Measurements from ENCODE around the gene MATN1.

The MATN1 gene

GRCh38 chr1:30731109-30731805 lies 7.9 kb upstream of the MATN1 start:
- TF ChIP-seq ZNF70 (CRISPR knock-in tag; IDR thresholded peaks at IDR 0.05) (no peak), TOX (CRISPR knock-in tag; IDR thresholded peaks at IDR 0.05; ENCODE audit: borderline replicate concordance) (no peak)
- ATAC-seq: no peak

- ATAC-seq: no peak
- TF ChIP-seq GLIS3 (CRISPR knock-in tag; IDR thresholded peaks at IDR 0.05): no peak
- TF ChIP-seq RARB (CRISPR knock-in tag; IDR thresholded peaks at IDR 0.05): no peak
- TF ChIP-seq SNAI2 (CRISPR knock-in tag; IDR thresholded peaks at IDR 0.05): no peak
- no peak for TF ChIP-seq CSRNP3 (CRISPR knock-in tag; IDR thresholded peaks at IDR 0.05)
- TF ChIP-seq ISL1 (CRISPR knock-in tag; IDR thresholded peaks at IDR 0.05): no peak
- TF ChIP-seq CREB5 (CRISPR knock-in tag; IDR thresholded peaks at IDR 0.05; ENCODE audit: low read depth): no peak
- TF ChIP-seq ZC3H10 (CRISPR knock-in tag; IDR thresholded peaks at IDR 0.05): no peak
- no peak for TF ChIP-seq TCF4 (CRISPR knock-in tag; IDR thresholded peaks at IDR 0.05; ENCODE audit: borderline replicate concordance)
- TF ChIP-seq ESRRG (CRISPR knock-in tag; IDR thresholded peaks at IDR 0.05): no peak
- TF ChIP-seq CSDC2 (CRISPR knock-in tag; IDR thresholded peaks at IDR 0.05): no peak
- TF ChIP-seq OSR1 (CRISPR knock-in tag; IDR thresholded peaks at IDR 0.05): no peak
- no peak for TF ChIP-seq ZFP3 (CRISPR knock-in tag; IDR thresholded peaks at IDR 0.05)
- TF ChIP-seq ZNF565 (CRISPR knock-in tag; conservative IDR thresholded peaks at IDR 0.05; ENCODE audit: low read depth): no peak
- TF ChIP-seq TOX (CRISPR knock-in tag; IDR thresholded peaks at IDR 0.05; ENCODE audit: borderline replicate concordance): no peak
- TF ChIP-seq BACH2 (CRISPR knock-in tag; IDR thresholded peaks at IDR 0.05; ENCODE audit: borderline replicate concordance): no peak
- no peak for TF ChIP-seq ZNF70 (CRISPR knock-in tag; IDR thresholded peaks at IDR 0.05)
- no peak for TF ChIP-seq ZNF8 (CRISPR knock-in tag; IDR thresholded peaks at IDR 0.05)
- TF ChIP-seq ARNTL (CRISPR knock-in tag; IDR thresholded peaks at IDR 0.05; ENCODE audit: borderline replicate concordance, low read depth): no peak
Observed at GRCh38 chr1:30730346-30731108, 7.1 kb upstream of the MATN1 start.

- no peak for TF ChIP-seq RARB (CRISPR knock-in tag; IDR thresholded peaks at IDR 0.05)
- TF ChIP-seq CSRNP3 (CRISPR knock-in tag; IDR thresholded peaks at IDR 0.05): no peak
- no peak for TF ChIP-seq CSDC2 (CRISPR knock-in tag; IDR thresholded peaks at IDR 0.05)
- TF ChIP-seq ZNF70 (CRISPR knock-in tag; IDR thresholded peaks at IDR 0.05): no peak
- TF ChIP-seq TCF4 (CRISPR knock-in tag; IDR thresholded peaks at IDR 0.05; ENCODE audit: borderline replicate concordance): no peak
- no peak for TF ChIP-seq BACH2 (CRISPR knock-in tag; IDR thresholded peaks at IDR 0.05; ENCODE audit: borderline replicate concordance)
- TF ChIP-seq ZNF8 (CRISPR knock-in tag; IDR thresholded peaks at IDR 0.05): no peak
- TF ChIP-seq ZFP30 (CRISPR knock-in tag; IDR thresholded peaks at IDR 0.05): no peak
- no peak for TF ChIP-seq ZFP3 (CRISPR knock-in tag; IDR thresholded peaks at IDR 0.05)
- TF ChIP-seq POU6F1 (CRISPR knock-in tag; IDR thresholded peaks at IDR 0.05; ENCODE audit: borderline replicate concordance, low read depth): no peak
- TF ChIP-seq OSR1 (CRISPR knock-in tag; IDR thresholded peaks at IDR 0.05): no peak
- TF ChIP-seq TSHZ2 (CRISPR knock-in tag; IDR thresholded peaks at IDR 0.05): no peak
- no peak for TF ChIP-seq PATZ1 (CRISPR knock-in tag; IDR thresholded peaks at IDR 0.05; ENCODE audit: borderline replicate concordance)
- ATAC-seq: no peak
Observed at GRCh38 chr1:30729901-30730300, 6.5 kb upstream of the MATN1 start.

Data from SK-N-SH treated with all-trans-retinoic acid at 6 μM for 48 hours (cell line).